COR-L47 (cell line): ENCODE data around the gene YIPF5.

Source experiments
- DNase-seq: peaks from one replicate; lab custom pipeline; 2025; lab: John Stamatoyannopoulos, UW

YIPF5 gene

DNA sequence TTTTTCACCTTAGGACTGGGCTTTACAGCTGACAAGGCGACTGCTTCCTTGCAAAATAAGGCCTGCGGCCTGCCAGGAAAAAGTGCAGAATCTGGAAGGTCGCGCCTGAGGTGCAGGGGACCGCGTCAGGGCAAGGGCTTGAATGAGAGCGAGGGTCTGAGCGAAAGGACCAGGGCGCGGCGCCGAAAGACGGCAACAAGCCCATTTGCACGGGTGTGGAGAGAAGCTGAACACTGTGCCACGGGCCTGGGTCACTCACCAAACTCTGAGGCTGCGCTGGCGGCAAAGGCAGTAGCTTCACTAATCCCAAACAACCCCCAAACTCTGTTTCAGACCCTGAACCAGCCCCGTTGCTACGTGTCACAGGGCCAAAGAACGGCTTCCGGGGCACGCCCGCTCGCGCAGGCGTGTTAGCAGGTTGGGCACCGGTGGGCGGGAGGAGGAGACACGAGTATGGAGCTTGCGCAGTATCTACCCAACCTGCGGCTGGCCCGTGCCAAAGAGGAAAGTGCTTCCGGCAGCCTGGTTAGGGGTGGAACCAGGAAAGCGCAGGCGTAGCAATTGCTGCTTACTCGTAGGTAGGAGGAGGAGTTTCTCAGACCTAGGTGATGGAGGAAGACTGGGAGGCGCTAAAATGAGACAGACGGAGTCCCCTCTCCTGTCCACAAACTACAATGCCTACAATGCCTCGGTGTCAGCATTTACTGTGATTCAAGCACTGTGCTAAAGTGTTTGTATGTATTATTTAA lies at the start of gene YIPF5, which contains the start of gene KCTD16:
YIPF5 (minus strand) TSS at position 384 of the 749 bp plus-strand sequence. CDS start 704 bp downstream, outside the sequence.
KCTD16 (plus strand) TSS at position 598 of the 749 bp plus-strand sequence.
- DNase-seq, result peak; percentile 97

- DNase-seq, result no peak
These were observed 49.4 kb upstream of the YIPF5 start for GRCh38 chr5:144219869-144220268.

DNA sequence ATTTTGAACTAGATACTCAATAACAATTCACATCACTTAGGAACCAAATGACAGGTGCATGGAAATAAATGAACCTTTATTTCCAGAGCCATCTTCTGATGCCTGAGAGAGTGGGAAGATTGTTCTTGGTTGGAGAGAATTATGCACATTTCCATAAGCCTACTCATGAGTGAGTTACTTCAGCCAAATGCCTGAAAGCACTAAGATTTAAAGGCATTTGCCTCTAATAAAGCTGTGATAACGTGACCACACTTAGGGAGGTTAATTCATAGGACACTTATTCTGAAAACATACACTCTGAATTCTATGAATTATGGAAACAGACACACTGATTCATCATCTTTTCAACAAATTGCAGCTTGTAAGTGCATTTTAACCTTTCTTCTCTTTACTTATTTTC lies 40.2 kb upstream of the YIPF5 start:
- no peak for DNase-seq

GRCh38 chr5:144209361-144209760 lies 38.9 kb upstream of the YIPF5 start:
- DNase-seq, result peak; percentile 79

- DNase-seq, result peak; percentile 67
These were observed 37.5 kb upstream of the YIPF5 start for GRCh38 chr5:144207875-144208444.

DNA sequence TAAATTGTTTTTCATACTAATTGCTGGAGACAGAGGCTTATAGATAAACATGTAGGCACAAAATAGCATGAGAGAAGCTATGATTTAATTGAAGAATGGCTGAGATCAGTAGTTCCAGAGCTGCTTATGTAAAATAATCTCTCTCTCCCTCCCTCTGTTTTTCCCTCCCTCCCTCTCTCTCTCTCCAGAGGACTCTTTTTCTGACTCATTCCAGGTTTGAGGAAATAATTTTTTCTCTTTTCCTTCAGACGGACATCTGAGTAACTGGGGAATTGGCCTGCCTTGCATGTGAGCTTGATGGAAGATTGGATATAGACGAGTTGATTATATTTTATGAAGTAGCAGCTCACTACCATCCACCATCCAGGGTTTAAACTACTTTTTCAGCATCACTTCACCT lies 35.7 kb upstream of the YIPF5 start:
- DNase-seq, result no peak

DNA sequence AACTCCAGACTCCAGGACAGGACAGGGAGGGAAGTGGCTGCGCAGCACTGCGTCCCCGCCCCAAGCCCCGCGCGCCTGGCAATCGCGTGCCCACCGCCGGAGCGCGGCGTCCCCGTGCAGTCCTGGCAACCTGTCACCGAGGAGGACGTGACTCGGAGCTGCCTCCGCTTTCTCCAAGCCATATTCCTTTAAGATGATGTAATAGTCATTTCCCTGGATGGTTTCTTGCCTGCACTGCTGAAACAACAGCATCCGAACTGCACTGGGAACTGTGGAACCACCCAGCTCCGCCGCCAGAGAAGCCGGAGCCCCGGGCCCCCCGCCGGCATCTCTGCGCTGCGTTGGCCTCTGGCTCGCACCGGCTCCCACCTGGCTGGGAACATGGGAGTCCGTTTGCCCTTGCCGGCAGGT lies 34.7 kb upstream of the YIPF5 start:
- DNase-seq, result peak; percentile 77

GRCh38 chr5:144203750-144204596 lies 33.5 kb upstream of the YIPF5 start:
- peak; percentile 63 for DNase-seq

GRCh38 chr5:144202726-144203125 lies 32.3 kb upstream of the YIPF5 start:
- DNase-seq, result no peak

GRCh38 chr5:144202072-144202471 lies 31.6 kb upstream of the YIPF5 start:
- peak; percentile 29 for DNase-seq

- no peak for DNase-seq
These were observed 31.1 kb upstream of the YIPF5 start for GRCh38 chr5:144201588-144201987.

DNA sequence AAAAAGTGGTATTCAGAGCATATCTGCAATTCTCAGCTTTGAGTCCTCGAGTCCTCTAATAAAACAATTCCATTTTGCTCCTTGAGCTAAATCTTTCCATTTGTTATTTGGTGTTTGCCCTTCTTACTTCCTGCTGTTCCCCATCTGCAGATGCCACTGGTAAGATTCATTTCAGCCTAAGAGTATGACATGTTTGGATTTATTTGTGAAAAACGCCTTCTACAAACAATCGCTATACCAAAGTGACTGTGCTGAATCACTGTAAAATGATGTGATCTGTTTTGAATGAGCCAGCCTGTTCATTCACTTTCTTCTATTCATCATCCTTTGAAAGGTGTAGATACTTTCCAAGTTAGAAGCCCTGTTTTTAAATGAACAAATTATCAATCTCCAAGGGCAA lies 27.9 kb upstream of the YIPF5 start:
- no peak for DNase-seq

DNA sequence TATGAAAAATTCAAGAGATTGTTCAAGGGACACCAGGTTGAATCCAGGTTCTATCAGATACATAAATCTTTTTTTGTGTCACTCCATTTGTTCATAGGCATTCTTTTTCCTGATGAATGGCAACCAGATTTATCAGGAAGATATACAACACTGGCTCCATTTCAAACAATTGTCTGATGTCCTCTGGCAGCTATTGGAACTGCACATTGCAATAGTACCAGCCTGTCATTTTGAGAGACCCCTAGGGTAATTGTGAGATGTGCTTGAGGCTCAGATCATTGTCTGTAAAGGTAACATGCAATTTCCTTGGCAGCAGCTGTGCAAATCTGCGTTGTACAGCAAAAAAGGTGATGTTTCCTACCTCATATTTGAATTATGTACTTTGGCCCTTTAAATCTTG lies 26.2 kb upstream of the YIPF5 start:
- no peak for DNase-seq

GRCh38 chr5:144195448-144195847 lies 25.0 kb upstream of the YIPF5 start:
- DNase-seq, result no peak

DNA sequence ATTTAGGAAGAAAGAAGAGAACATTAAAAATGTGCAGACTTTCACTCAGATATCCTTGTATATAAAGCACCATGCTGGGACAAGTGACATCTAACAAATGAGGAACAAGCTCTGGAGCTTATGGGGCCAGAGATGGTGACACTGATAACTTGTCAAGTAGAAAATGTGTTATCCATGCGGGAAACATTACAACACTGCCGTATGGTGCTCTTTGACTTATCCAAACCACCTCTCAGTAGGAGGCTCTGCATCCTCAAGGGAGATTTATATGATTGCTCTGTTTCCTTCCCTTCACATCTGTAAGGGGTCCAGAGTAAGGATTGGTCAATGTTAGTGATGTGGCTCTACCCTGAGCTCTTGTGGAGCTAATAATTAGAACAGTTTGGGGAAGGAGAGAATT lies 23.7 kb upstream of the YIPF5 start:
- no peak for DNase-seq

- no peak for DNase-seq
These were observed 22.2 kb upstream of the YIPF5 start for GRCh38 chr5:144192661-144193060.

DNA sequence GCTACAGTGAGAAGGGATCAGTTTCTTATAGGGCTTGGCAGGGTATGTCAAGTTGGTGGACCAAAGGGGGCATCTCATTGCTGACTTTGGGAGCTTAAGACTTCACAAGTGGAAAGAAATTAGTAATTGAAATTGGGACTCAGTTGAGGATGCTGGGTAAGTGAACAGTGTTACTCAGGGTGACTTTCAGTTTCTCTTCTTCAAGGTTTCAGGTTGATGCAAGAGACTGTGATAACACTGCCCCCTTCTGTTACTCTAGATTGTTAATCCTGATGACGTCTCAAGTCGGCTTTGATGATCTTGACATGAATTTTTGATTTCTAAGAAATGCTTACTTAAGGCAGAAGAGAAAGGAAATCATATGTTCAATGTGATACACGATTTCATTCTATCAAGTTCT lies 21.5 kb upstream of the YIPF5 start:
- DNase-seq, result no peak

DNA sequence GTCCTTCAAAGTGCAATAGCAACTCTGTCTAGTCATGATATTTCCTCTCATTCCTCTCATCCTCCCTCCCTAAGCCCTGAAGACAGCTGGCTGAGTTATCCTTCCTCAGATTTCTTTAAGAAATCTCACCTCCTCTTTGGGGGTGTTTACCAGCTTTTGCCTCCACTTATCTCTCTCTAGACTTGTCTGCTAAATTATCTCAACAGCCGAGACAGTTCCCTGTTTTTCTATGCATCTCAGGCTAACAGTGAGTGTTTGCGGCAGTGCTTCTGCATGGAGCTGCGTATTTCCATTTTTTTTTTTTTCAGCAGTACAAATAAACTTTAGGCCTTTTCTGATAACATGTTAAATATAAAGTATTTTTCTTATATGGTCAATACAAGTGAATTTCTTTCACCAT lies 21.1 kb upstream of the YIPF5 start:
- DNase-seq, result no peak

GRCh38 chr5:144189800-144190429 lies 19.5 kb upstream of the YIPF5 start:
- no peak for DNase-seq

DNA sequence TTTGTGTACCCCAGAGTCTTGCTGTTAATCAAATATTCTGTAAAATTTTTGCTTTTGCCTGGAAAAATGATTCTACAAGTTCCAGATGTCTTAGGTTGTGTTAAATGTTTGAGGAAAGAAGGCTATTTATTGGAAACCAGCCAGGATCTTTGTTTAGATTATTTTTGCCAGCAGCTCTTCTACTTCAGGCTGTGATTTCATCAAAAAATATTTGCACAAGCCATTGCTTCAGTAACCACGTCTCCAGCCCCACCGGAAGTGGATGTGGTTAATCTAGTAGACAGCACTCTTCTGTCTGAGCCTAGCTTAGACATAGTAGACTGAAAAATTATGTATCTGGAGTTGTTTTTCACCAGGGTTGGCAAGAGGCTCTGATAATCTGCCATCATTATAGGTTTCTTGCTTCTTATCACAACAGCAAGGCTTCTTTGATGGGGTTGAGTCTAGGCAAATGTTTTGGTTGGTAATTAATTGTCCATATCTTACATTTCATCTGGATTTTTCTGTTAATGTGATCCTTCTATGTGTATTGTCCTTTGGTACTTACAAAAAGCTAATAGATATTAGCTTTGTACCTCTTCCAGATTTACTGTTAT lies 17.3 kb upstream of the YIPF5 start:
- DNase-seq, result peak; percentile 51

DNA sequence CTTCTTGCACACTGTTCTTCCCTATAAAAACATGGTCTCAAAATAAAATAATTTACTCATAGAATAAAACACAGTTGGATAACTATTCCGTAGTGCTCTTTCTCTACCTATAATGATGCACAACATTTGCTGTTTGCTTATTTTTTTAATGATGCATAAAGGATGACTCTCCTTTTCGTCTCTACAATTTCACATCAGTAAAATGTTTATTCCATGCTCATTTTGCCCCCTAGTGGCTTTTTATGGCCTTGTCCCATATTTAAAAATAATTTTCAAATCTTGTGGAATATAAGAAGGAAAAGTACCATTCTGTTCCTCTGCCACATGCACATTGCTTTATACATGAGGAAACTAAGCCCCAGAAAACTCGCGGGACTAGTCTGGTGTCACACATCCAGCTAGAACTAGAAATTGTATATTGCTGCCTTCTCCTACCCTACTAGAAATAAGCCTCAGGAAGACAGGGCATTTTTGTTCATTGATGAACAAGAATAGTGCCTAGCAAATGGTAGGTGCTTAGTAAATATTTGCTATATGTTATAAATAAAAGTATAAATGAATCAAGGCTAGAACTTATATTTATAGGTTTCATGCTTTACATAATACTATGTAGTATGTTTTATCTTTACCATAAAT lies 12.9 kb upstream of the YIPF5 start:
- no peak for DNase-seq
